OCI-LY1 (cell line): ENCODE results near the gene VTI1B.
"Not testable (repeated sequence)": the region's sequence is repeated elsewhere in the genome, so short reads cannot be mapped to it uniquely, and the experiment has no call there.

ENCODE experiments used
- H2AFZ ChIP-seq: fragments of 200-600 bp; sonication (generic), shearing (Covaris generic); 2 replicates; pipeline ENCODE4 v1.6.0; 2014; ENCODE audit warnings: antibody characterized with exemption, mild to moderate bottlenecking, low read length
- H3F3A ChIP-seq: fragments of 200-600 bp; sonication (generic), shearing (Covaris generic); 2 replicates; pipeline ENCODE4 v1.6.0; 2014; ENCODE audit warnings: mild to moderate bottlenecking, antibody characterized with exemption, low read length, moderate library complexity; ENCODE audit not compliant: insufficient read depth
- H3K27ac ChIP-seq: fragments of 200-600 bp; sonication (generic); 2 replicates; pipeline ENCODE4 v1.5.1; 2014; ENCODE audit warnings: low read length, mixed run types, mild to moderate bottlenecking, low read depth; ENCODE audit not compliant: poor library complexity, severe bottlenecking
- H3K27me3 ChIP-seq: fragments of 200-600 bp; sonication (generic); 2 replicates; pipeline ENCODE4 v1.6.0; 2014; ENCODE audit warnings: antibody characterized with exemption, mild to moderate bottlenecking, low read length, moderate library complexity; ENCODE audit not compliant: insufficient read depth
- H3K36me3 ChIP-seq: fragments of 200-600 bp; sonication (generic); 2 replicates; pipeline ENCODE4 v1.6.1; 2014; ENCODE audit warnings: mild to moderate bottlenecking, antibody characterized with exemption, low read length, moderate library complexity, mixed read lengths; ENCODE audit not compliant: insufficient read depth
- H3K4me1 ChIP-seq: fragments of 200-600 bp; sonication (generic); 2 replicates; pipeline ENCODE4 v1.5.1; 2014; ENCODE audit warnings: mild to moderate bottlenecking, low read length, moderate library complexity; ENCODE audit not compliant: insufficient read depth, severe bottlenecking
- H3K4me2 ChIP-seq: fragments of 200-600 bp; sonication (generic), shearing (Covaris generic); 2 replicates; pipeline ENCODE4 v1.6.1; 2014; ENCODE audit warnings: low read length
- H3K4me3 ChIP-seq: fragments of 200-600 bp; sonication (generic); 2 replicates; pipeline ENCODE4 v1.5.1; 2014; ENCODE audit warnings: low read length, low read depth, mild to moderate bottlenecking, mixed read lengths; ENCODE audit not compliant: poor library complexity, severe bottlenecking
- H3K79me2 ChIP-seq: fragments of 200-600 bp; shearing (Covaris generic); 2 replicates; pipeline ENCODE4 v1.6.1; 2016; ENCODE audit warnings: mixed run types, low read length, mixed read lengths; ENCODE audit not compliant: insufficient read depth
- H3K9ac ChIP-seq: fragments of 200-600 bp; sonication (generic), shearing (Covaris generic); 2 replicates; pipeline ENCODE4 v1.6.1; 2014; ENCODE audit warnings: mild to moderate bottlenecking, low read length, mixed read lengths
- H3K9me2 ChIP-seq: fragments of 200-600 bp; sonication (generic), shearing (Covaris generic); 2 replicates; pipeline ENCODE4 v1.6.1; 2014; ENCODE audit warnings: low read depth, mild to moderate bottlenecking, low read length, mixed read lengths
- H3K9me3 ChIP-seq: fragments of 200-600 bp; shearing (Covaris generic); 2 replicates; pipeline ENCODE4 v1.6.1; 2014; ENCODE audit warnings: low read length, mixed read lengths
- H4K20me1 ChIP-seq: fragments of 200-600 bp; sonication (generic), shearing (Covaris generic); 2 replicates; pipeline ENCODE4 v1.6.0; 2016; ENCODE audit warnings: mild to moderate bottlenecking, low read length; ENCODE audit not compliant: insufficient read depth
- EZH2 ChIP-seq: fragments of 200-600 bp; sonication (generic), shearing (Covaris generic); IDR thresholded peaks from 2 replicates; pipeline ENCODE4 v1.8.0; 2017; ENCODE audit warnings: borderline replicate concordance, mixed run types, mild to moderate bottlenecking, antibody characterized with exemption, low read length, moderate library complexity, mixed read lengths
- TF ChIP-seq, protein P1 (sequence below): fragments of 200-600 bp; sonication (generic), shearing (Covaris generic); IDR thresholded peaks from 2 replicates; pipeline ENCODE4 v1.5.1; 2017; ENCODE audit warnings: mild to moderate bottlenecking, antibody characterized with exemption, low read length, moderate library complexity, mixed read lengths

Gene VTI1B

DNA sequence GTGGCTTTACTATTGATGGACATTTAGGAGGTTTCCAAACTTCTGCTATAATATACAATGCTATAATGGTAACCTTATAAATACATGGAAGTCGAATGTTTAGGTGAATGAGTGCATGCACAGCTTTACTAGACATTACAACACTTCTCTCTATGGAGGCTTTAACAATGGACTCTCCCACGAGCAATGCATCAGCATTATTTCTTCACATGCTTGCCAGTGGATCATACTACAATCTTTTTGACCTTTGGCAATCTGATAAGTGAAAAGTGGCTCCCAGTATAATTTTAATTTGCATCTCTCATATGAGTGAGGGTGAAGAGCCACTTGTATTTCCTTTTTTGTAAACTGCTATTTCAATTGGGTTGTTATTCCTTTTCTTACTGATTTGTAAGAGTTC, 45.4 kb upstream of the VTI1B start:
- TF ChIP-seq EZH2, result no peak
- TF ChIP-seq, protein P1, sequence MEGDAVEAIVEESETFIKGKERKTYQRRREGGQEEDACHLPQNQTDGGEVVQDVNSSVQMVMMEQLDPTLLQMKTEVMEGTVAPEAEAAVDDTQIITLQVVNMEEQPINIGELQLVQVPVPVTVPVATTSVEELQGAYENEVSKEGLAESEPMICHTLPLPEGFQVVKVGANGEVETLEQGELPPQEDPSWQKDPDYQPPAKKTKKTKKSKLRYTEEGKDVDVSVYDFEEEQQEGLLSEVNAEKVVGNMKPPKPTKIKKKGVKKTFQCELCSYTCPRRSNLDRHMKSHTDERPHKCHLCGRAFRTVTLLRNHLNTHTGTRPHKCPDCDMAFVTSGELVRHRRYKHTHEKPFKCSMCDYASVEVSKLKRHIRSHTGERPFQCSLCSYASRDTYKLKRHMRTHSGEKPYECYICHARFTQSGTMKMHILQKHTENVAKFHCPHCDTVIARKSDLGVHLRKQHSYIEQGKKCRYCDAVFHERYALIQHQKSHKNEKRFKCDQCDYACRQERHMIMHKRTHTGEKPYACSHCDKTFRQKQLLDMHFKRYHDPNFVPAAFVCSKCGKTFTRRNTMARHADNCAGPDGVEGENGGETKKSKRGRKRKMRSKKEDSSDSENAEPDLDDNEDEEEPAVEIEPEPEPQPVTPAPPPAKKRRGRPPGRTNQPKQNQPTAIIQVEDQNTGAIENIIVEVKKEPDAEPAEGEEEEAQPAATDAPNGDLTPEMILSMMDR, result no peak
- no peak overlapping the region for H3K4me2 ChIP-seq
- no peak overlapping the region for H3K9ac ChIP-seq
- peaks cover 10% of the 10 kb centered on the region; the same call in 1 of the 2 replicates for H3K27me3 ChIP-seq
- H3F3A ChIP-seq, result no peaks in the 10 kb centered on the region
- no peaks in the 10 kb centered on the region for H3K9me2 ChIP-seq
- no peak overlapping the region for H3K27ac ChIP-seq
- no peak overlapping the region for H3K4me3 ChIP-seq
- H3K9me3 ChIP-seq, result no peaks in the 10 kb centered on the region
- H4K20me1 ChIP-seq, result no peaks in the 10 kb centered on the region
- no peak overlapping the region for H2AFZ ChIP-seq
- no peaks in the 10 kb centered on the region for H3K4me1 ChIP-seq
- H3K79me2 ChIP-seq, result no peaks in the 10 kb centered on the region
- H3K36me3 ChIP-seq, result no peaks in the 10 kb centered on the region

DNA sequence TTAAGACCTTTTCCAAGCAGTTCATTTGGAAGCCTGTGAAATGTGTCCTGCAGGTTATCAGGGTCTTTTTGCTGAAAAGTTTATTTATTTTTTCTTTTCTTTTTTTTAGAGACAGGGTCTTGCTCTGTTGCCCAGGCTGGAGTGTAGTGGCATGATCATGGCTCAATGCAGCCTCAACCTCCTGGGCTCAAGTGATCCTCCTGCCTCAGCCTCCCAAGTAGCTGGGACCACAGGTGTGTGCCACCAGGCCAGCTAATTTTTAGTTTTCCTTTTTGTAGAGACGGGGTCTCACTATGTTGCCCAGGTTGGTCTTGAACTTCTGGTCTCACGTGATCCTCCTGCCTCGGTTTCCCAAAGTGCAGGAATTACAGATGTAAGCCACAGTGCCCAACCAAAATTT, 45.0 kb upstream of the VTI1B start:
- not testable (repeated sequence) for H2AFZ ChIP-seq, H3K79me2 ChIP-seq, H3K4me1 ChIP-seq, H3K9me3 ChIP-seq, H3K9ac ChIP-seq, H3K27ac ChIP-seq, H3K4me3 ChIP-seq, H3F3A ChIP-seq, H3K27me3 ChIP-seq, H3K9me2 ChIP-seq, H3K36me3 ChIP-seq, H4K20me1 ChIP-seq, H3K4me2 ChIP-seq

DNA sequence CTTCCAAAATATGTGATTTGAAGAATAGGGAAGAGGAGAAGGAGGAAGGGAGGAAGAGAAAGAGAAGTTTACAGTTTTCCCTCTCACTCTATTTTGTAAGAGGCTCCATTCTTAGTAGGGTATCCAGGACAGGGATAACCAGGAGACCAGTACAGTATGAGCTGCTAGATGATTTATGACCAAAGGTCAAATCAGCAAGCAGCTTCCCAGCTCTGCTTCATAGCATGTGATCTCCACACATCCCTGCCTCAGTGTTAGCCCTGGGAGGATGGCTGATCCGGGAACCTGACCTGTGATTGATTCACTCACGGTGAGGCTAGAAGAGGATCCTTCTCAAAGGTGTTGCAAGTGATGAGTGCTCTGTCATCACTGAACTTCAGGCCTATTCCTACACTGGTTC, 43.8 kb upstream of the VTI1B start:
- H3K27ac ChIP-seq, result no peak overlapping the region
- no peaks in the 10 kb centered on the region for H3F3A ChIP-seq
- TF ChIP-seq EZH2, result no peak
- TF ChIP-seq, protein P1, result no peak
- no peaks in the 10 kb centered on the region for H3K9me2 ChIP-seq
- H3K4me3 ChIP-seq, result no peak overlapping the region
- peaks cover 3% of the 10 kb centered on the region; the same call in 1 of the 2 replicates for H3K27me3 ChIP-seq
- H3K9ac ChIP-seq, result no peak overlapping the region
- H3K4me2 ChIP-seq, result no peak overlapping the region
- no peaks in the 10 kb centered on the region for H3K9me3 ChIP-seq
- no peaks in the 10 kb centered on the region for H3K79me2 ChIP-seq
- no peaks in the 10 kb centered on the region for H4K20me1 ChIP-seq
- no peaks in the 10 kb centered on the region for H3K4me1 ChIP-seq
- no peak overlapping the region for H2AFZ ChIP-seq
- H3K36me3 ChIP-seq, result no peaks in the 10 kb centered on the region

DNA sequence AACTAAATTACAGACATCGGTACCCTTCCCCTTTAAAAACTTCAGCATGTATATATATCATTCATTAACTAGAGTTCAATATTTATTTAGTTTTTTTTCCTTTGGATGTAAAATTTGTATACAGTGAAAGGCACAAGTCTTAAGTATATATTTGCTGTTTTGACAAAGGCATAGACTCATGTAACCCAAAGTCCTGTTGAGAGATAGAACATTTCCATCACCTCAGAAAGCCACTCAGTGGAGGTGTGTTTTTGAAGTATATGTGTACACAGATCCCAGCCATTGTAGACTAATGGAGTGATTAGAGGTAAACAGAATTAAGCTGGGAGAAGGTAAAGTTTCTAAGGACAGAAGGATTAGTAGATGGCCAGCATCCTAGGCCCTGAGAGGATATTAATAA, 42.6 kb upstream of the VTI1B start:
- H3K9ac ChIP-seq, result no peak overlapping the region
- no peak overlapping the region for H2AFZ ChIP-seq
- no peak overlapping the region for H3K27ac ChIP-seq
- no peak for TF ChIP-seq EZH2
- TF ChIP-seq, protein P1, result no peak
- no peaks in the 10 kb centered on the region for H3K9me3 ChIP-seq
- H3K9me2 ChIP-seq, result no peaks in the 10 kb centered on the region
- no peaks in the 10 kb centered on the region for H4K20me1 ChIP-seq
- no peaks in the 10 kb centered on the region for H3K4me1 ChIP-seq
- H3K27me3 ChIP-seq, result no peaks in the 10 kb centered on the region
- no peak overlapping the region for H3K4me3 ChIP-seq
- no peak overlapping the region for H3K4me2 ChIP-seq
- no peaks in the 10 kb centered on the region for H3K79me2 ChIP-seq
- no peaks in the 10 kb centered on the region for H3F3A ChIP-seq
- H3K36me3 ChIP-seq, result no peaks in the 10 kb centered on the region
